Heart right ventricle (tissue), 16 donors: ENCODE measurements around the gene LONRF3. TPM values are rescaled to one million over a fixed set of nuclear protein-coding genes. Genes with fewer than 3 reads are reported as not detected.
A peak's percentile ranks its signal among the peaks of the same experiment; 100 is the strongest.

Experiments
- ATAC-seq, 8 donors: fragments of 200-7000 bp; cut with Tn5 transposase; one replicate each; pipeline ENCODE4 v1.9.1; 2020; ENCODE audit warnings: mild to moderate bottlenecking in 8 of 8, moderate library complexity in 8 of 8, moderate number of reproducible peaks in 1 of 8
- DNase-seq, 2 donors: peaks; one replicate each; pipeline ENCODE4 v3.0.0-alpha.2; 2020
- H3K27ac ChIP-seq, 10 donors: fragments of 200-600 bp; sonication (generic) in 2 of 10; one replicate each; pipeline versions ENCODE4 v1.5.0 to v1.8.0; 2020 to 2022; ENCODE audit warnings: mild to moderate bottlenecking in 3 of 10
- H3K27me3 ChIP-seq, 7 donors: fragments of 200-600 bp; one replicate each; pipeline ENCODE4 v1.8.0; 2021 to 2022; ENCODE audit warnings: mild to moderate bottlenecking in 2 of 7
- H3K36me3 ChIP-seq, 9 donors: fragments of 200-600 bp; sonication (generic) in 1 of 9; one replicate each; pipeline versions ENCODE4 v1.5.0 to v1.8.0; 2020 to 2022; ENCODE audit warnings: mild to moderate bottlenecking in 2 of 9
- H3K4me1 ChIP-seq, 9 donors: fragments of 200-600 bp; sonication (generic) in 1 of 9; one replicate each; pipeline versions ENCODE4 v1.5.0 to v1.8.0; 2020 to 2022; ENCODE audit warnings: mild to moderate bottlenecking in 4 of 9
- H3K4me3 ChIP-seq, 10 donors: fragments of 200-600 bp; sonication (generic) in 2 of 10; one replicate each; pipeline versions ENCODE4 v1.5.0 to v1.8.0; 2020 to 2022; ENCODE audit warnings: mild to moderate bottlenecking in 7 of 10, moderate library complexity in 2 of 10
- H3K9me3 ChIP-seq, 11 donors: fragments of 200-600 bp in 10 of 11; sonication (generic) in 2 of 11; one replicate each; pipeline versions ENCODE4 v1.5.0 to v1.8.0; 2013 to 2022; ENCODE audit warnings: mild to moderate bottlenecking in 2 of 11, control low read depth in 1 of 11, moderate library complexity in 1 of 11
- CTCF ChIP-seq, 9 donors: fragments of 200-600 bp; sonication (generic) in 2 of 9; IDR thresholded peaks; one replicate each; pipeline versions ENCODE4 v1.5.0 to v1.8.0; 2021 to 2022; ENCODE audit warnings: antibody characterized with exemption in 9 of 9, mild to moderate bottlenecking in 5 of 9, moderate library complexity in 1 of 9
- WGBS, 2 donors: extraction: QIAGEN DNeasy Blood & Tissue Kit; methylation state at CpG; one replicate each; pipeline ENCODE4 v1.1.7; 2013; ENCODE audit warnings: inconsistent platforms in 1 of 2; 5-methylcytosine and 5-hydroxymethylcytosine counted together
- intact Hi-C, 10 donors: fragments of 100-400 bp; cut with DNase I; formaldehyde crosslinking; loops; one replicate each; pipeline versions ENCODE4 v1.11.1 to v1.14.2; 2022
- long read RNA-seq, 3 donors: library from polyadenylated mRNA; unstranded; transcript quantifications; one replicate each; pipeline ENCODE4 v2.0.0, GENCODE V29; 2020 to 2021
- polyA plus RNA-seq, 2 donors: library from polyadenylated mRNA; stranded (reverse); fragments of 200-250 nt; gene quantifications; one replicate each; pipeline ENCODE4 v1.2.3, GENCODE V29; 2013
- total RNA-seq, 10 donors: library from RNA; stranded (reverse); fragmentation: NEBNext Ultra II Directional in 3 of 10; extraction: Animal tissue kit (Norgen Biotek cat#: 25700) in 3 of 10; gene quantifications; one replicate each; pipeline versions ENCODE4 v1.2.1 to v1.2.4, GENCODE V29; 2021 to 2023
- donor health status: Arrhythmogenic right ventricular cardiomyopathy.
- donor health status: ischemic (EF 13 %, LVEDD 7.1; RV severe dilation, severe dysfunction).
- donor health status: healthy with polysubstance abuse.
- donor health status: DM: no; HTN: yes; CAD: no.
- donor health status: DM: no; HTN: no; CAD: no.
- donor health status: ischemic (EF 25% LVEDD 6.9; RV normal size, moderate dysfunction).
- donor health status: ischemic (EF 25% LVEDD 5.7; RV mildly dilated, moderate dysfunction).
- donor health status: healthy.
- donor health status: DM: yes; HTN: yes; CAD: no.
- donor health status: Ischemic cardiomyopathy.
- donor health status: ischemic (EF 35%, LVEDD 5.7; RV mildly dilated, moderate dysfunction).
- donor health status: nonischemic (EF 11% LVEDD 7.7; RV severe dilation, severe dysfunction).
- donor health status: DM: yes; HTN: yes; CAD: no.
- donor health status: PGD.
- donor health status: ischemic (EF 29% LVEDD 5.4; RV normal size, mild dysfunction).
- donor health status: nonischemic (EF 23%, LVEDD 6.1; RV moderate dilation, normal function).

Gene LONRF3
- total RNA-seq (1 to 10 TPM in 8 of 10 donors, under 1 TPM in 2; 0.43 to 6.1 (median 1.4) TPM), polyA plus RNA-seq (1 to 10 TPM in 1 of 2 donors, under 1 TPM in 1; 0.65 to 1.3 TPM)
- long read RNA-seq, donor 1, partial matches to known transcripts, result 0 of 3 reads
- long read RNA-seq, donor 1, other reads (novel, unspliced or antisense), result 1 of 3 reads
- long read RNA-seq, donor 2, partial matches to known transcripts, result 0 of 2 reads
- long read RNA-seq, donor 2, other reads (novel, unspliced or antisense), result 0 of 2 reads
- long read RNA-seq, donor 3, partial matches to known transcripts, result 0 of 2 reads
- long read RNA-seq, donor 3, other reads (novel, unspliced or antisense), result 0 of 2 reads

GRCh38 chrX:118974088-118974907 lies at the start of gene LONRF3:
LONRF3 (plus strand) TSS chrX:118974618; CDS start chrX:118974781, 163 bp downstream.
- peak within 1 kb of the TSS; percentile 30 to 66 (median 60) for H3K4me3 ChIP-seq
- ATAC-seq, result peak; percentile 47 to 87 (median 74)
- H3K27ac ChIP-seq, result peak within 1 kb of the TSS in 9 of 10 donors; percentile 61 to 75 (median 66)
- H3K36me3 ChIP-seq, result no peaks in the 10 kb centered on the region
- intact Hi-C loops, result no loop called here
- 0 to 2% methylated on average over 25 to 45 of the region's 45 CpGs for WGBS, 2 donors
- H3K4me1 ChIP-seq, result peaks cover 0 to 19% (median 6%) of the 10 kb centered on the region in 9 donors
- peak; percentile 63 to 65 for DNase-seq
- H3K27me3 ChIP-seq, result peaks cover 0 to 41% (median 0%) of the 10 kb centered on the region in 7 donors
- no peak for TF ChIP-seq CTCF (IDR thresholded peaks at IDR 0.05)
- H3K9me3 ChIP-seq, result peaks cover 0 to 7% (median 0%) of the 10 kb centered on the region in 11 donors

- 15 to 16% methylated on average over 2 of the region's 2 CpGs for WGBS, 2 donors
- Histone ChIP-seq H3K27ac (no peak overlapping the region), H3K4me1 (no peaks in the 10 kb centered on the region), H3K9me3 (peaks cover 0 to 10% (median 0%) of the 10 kb centered on the region in 11 donors), H3K4me3 (no peak overlapping the region), H3K27me3 (no peaks in the 10 kb centered on the region), H3K36me3 (no peaks in the 10 kb centered on the region)
- intact Hi-C loops, result no loop called here
- TF ChIP-seq CTCF (IDR thresholded peaks at IDR 0.05), result no peak
- no peak for ATAC-seq
- no peak for DNase-seq
Measured at GRCh38 chrX:118928151-118928550, 46.3 kb upstream of the LONRF3 start.

GRCh38 chrX:118935352-118935751 lies 39.1 kb upstream of the LONRF3 start:
- no peak overlapping the region for H3K4me3 ChIP-seq
- DNase-seq, result no peak
- no peaks in the 10 kb centered on the region for H3K27me3 ChIP-seq
- ATAC-seq, result no peak
- no peak for TF ChIP-seq CTCF (IDR thresholded peaks at IDR 0.05)
- no peaks in the 10 kb centered on the region for H3K36me3 ChIP-seq
- no peaks in the 10 kb centered on the region for H3K4me1 ChIP-seq
- peaks cover 0 to 4% (median 0%) of the 10 kb centered on the region in 11 donors for H3K9me3 ChIP-seq
- H3K27ac ChIP-seq, result no peak overlapping the region
- intact Hi-C loops, result no loop called here
- 90 to 92% methylated on average over 1 of the region's 1 CpG for WGBS, 2 donors

GRCh38 chrX:118941147-118941546 lies 33.3 kb upstream of the LONRF3 start:
- TF ChIP-seq CTCF (IDR thresholded peaks at IDR 0.05), result no peak
- WGBS, 2 donors, result 47 to 62% methylated on average over 2 of the region's 2 CpGs
- Histone ChIP-seq H3K27ac (no peak overlapping the region), H3K4me1 (no peaks in the 10 kb centered on the region), H3K27me3 (no peaks in the 10 kb centered on the region), H3K4me3 (no peak overlapping the region), H3K36me3 (no peaks in the 10 kb centered on the region), H3K9me3 (no peaks in the 10 kb centered on the region)
- intact Hi-C loops, result no loop called here
- ATAC-seq, result no peak
- DNase-seq, result no peak
